ENCODE results near the gene ULK1.

DNA sequence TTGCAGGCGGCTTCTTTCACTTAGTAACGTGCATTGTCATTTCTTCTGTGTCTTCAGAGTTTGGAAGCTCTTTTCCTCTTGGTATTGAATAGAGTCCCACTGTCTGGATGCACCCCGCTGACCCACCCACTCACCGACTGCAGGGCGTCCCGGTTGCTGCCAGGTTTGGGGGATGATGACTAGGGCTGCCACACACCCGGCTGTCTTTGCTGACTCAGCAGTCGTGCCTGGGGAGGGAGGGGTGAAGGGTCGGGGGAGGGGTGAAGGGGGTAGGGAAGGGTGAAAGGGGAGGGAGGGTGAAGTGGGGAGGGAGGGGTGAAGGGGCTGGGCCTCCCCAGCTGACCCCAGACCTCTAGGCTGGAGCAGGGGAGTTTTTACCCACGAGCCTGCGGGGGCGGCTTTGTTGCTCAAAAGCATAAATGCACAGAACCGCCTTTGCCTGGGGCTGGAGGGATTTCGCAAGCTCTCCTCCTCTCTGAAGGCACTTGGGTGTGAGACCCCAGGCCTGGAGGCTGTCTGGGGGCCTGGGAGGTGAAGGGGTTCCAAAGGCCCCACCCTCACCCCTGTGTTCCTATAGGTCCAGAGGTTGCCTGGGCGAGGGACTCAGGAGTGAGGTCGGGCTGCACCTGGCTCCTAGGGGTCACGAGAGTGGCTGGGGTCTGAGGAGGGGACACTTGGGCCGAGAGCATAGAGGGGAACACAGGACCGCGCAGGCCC is 31.3 kb upstream of the ULK1 start:
- TF ChIP-seq CREB1 (IDR thresholded peaks at IDR 0.05; ENCODE audit: low read depth) (no peak), RAD21 (IDR thresholded peaks at IDR 0.05; ENCODE audit: low read depth) (no peak), ZBTB7A (IDR thresholded peaks at IDR 0.05; ENCODE audit: low read depth) (no peak), TCF12 (IDR thresholded peaks at IDR 0.05; ENCODE audit: low read depth) (no peak), REST (IDR thresholded peaks at IDR 0.05; ENCODE audit: low read depth) (no peak)
